Heart left ventricle (tissue), 13 donors: ENCODE measurements around the gene SEPTIN1.

Source experiments
- POLR2A ChIP-seq, 2 donors: fragments of 450-650 bp; IDR thresholded peaks; one replicate each; pipeline ENCODE4 v1.6.1; 2017; ENCODE audit warnings: antibody characterized with exemption in 2 of 2, mild to moderate bottlenecking in 2 of 2, moderate library complexity in 2 of 2
- TF ChIP-seq, protein P1 (sequence below), 12 donors: fragments of 200-600 bp; sonication (generic) in 4 of 12; IDR thresholded peaks; one replicate each; pipeline versions ENCODE4 v1.5.0 to v1.8.0; 2018 to 2022; ENCODE audit warnings: antibody characterized with exemption in 12 of 12, mild to moderate bottlenecking in 5 of 12
- donor health status: ischemic (EF 13 %, LVEDD 7.1; RV severe dilation, severe dysfunction).
- donor health status: DM: no; HTN: yes; CAD: no.
- donor health status: DM: no; HTN: no; CAD: no.
- donor health status: ischemic (EF 25% LVEDD 6.9; RV normal size, moderate dysfunction).
- donor health status: ischemic (EF 25% LVEDD 5.7; RV mildly dilated, moderate dysfunction).
- donor health status: ischemic (EF 35%, LVEDD 5.7; RV mildly dilated, moderate dysfunction).
- donor health status: nonischemic (EF 11% LVEDD 7.7; RV severe dilation, severe dysfunction).
- donor health status: DM: yes; HTN: yes; CAD: no.
- donor health status: PGD.
- donor health status: ischemic (EF 29% LVEDD 5.4; RV normal size, mild dysfunction).
- donor health status: nonischemic (EF 23%, LVEDD 6.1; RV moderate dilation, normal function).

DNA sequence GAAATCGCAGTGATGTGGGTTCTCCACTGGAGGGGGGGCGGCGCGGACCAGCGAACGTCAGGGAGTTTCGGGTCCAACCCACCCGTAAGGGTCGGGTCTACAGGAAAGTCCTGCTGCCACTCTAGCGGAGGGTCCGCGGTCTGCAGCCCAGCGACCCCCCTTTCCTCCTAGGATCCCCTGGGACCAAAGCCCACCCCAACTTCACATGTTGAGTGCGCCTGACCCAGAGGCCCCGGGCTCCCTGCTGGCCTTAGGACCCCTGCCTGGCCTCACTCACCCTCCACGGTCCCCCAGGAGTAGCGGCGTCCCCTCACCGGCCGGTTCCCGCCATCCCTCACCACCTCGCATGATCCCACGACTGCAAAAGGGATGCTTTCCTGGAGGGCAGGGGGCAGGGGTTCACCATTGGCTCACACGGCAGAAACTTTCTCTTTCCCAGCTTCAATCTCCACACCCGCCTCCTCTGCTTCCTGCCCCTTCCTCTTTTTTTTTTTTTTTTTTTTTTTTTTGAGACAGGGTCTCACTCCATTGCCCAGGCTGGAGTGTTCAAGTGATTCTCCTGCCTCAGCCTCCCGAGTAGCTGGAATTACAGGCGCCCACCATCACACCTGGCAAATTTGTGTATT is 3.1 kb downstream of the SEPTIN1 start:
- TF ChIP-seq, protein P1, sequence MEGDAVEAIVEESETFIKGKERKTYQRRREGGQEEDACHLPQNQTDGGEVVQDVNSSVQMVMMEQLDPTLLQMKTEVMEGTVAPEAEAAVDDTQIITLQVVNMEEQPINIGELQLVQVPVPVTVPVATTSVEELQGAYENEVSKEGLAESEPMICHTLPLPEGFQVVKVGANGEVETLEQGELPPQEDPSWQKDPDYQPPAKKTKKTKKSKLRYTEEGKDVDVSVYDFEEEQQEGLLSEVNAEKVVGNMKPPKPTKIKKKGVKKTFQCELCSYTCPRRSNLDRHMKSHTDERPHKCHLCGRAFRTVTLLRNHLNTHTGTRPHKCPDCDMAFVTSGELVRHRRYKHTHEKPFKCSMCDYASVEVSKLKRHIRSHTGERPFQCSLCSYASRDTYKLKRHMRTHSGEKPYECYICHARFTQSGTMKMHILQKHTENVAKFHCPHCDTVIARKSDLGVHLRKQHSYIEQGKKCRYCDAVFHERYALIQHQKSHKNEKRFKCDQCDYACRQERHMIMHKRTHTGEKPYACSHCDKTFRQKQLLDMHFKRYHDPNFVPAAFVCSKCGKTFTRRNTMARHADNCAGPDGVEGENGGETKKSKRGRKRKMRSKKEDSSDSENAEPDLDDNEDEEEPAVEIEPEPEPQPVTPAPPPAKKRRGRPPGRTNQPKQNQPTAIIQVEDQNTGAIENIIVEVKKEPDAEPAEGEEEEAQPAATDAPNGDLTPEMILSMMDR (IDR thresholded peaks at IDR 0.05) = no peak
- no peak for TF ChIP-seq POLR2A (IDR thresholded peaks at IDR 0.05)
